Heart left ventricle (tissue), 13 donors: ENCODE results near the gene SERF2.

Source experiments
- POLR2A ChIP-seq, 2 donors: fragments of 450-650 bp; IDR thresholded peaks; one replicate each; pipeline ENCODE4 v1.6.1; 2017; ENCODE audit warnings: antibody characterized with exemption in 2 of 2, mild to moderate bottlenecking in 2 of 2, moderate library complexity in 2 of 2
- TF ChIP-seq, protein P1 (sequence below), 12 donors: fragments of 200-600 bp; sonication (generic) in 4 of 12; IDR thresholded peaks; one replicate each; pipeline versions ENCODE4 v1.5.0 to v1.8.0; 2018 to 2022; ENCODE audit warnings: antibody characterized with exemption in 12 of 12, mild to moderate bottlenecking in 5 of 12
- donor health status: ischemic (EF 13 %, LVEDD 7.1; RV severe dilation, severe dysfunction).
- donor health status: DM: no; HTN: yes; CAD: no.
- donor health status: DM: no; HTN: no; CAD: no.
- donor health status: ischemic (EF 25% LVEDD 6.9; RV normal size, moderate dysfunction).
- donor health status: ischemic (EF 25% LVEDD 5.7; RV mildly dilated, moderate dysfunction).
- donor health status: ischemic (EF 35%, LVEDD 5.7; RV mildly dilated, moderate dysfunction).
- donor health status: nonischemic (EF 11% LVEDD 7.7; RV severe dilation, severe dysfunction).
- donor health status: DM: yes; HTN: yes; CAD: no.
- donor health status: PGD.
- donor health status: ischemic (EF 29% LVEDD 5.4; RV normal size, mild dysfunction).
- donor health status: nonischemic (EF 23%, LVEDD 6.1; RV moderate dilation, normal function).

DNA sequence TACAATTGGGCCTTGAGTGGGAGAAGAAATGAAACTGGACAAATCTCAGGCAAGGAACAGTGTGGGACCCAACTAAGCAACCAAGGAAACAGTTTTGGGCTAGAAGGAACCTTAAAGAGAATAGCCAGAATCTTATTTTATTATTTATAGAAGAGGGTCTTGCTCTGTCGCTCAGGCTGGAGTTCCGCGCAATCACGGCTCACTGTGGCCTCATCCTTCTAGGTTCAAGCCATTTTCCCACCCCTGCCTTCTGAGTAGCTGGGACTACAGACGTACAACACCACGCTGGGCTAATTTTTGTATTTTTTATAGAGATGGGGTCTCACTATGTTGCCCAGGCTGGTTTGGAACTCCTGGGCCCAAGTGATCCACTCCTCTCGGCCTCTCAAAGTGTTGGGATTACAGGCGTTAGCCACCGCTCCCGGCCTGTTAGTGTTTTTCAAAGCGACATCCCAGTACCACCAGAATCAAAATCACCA is 33.9 kb downstream of the SERF2 start:
- TF ChIP-seq, protein P1, sequence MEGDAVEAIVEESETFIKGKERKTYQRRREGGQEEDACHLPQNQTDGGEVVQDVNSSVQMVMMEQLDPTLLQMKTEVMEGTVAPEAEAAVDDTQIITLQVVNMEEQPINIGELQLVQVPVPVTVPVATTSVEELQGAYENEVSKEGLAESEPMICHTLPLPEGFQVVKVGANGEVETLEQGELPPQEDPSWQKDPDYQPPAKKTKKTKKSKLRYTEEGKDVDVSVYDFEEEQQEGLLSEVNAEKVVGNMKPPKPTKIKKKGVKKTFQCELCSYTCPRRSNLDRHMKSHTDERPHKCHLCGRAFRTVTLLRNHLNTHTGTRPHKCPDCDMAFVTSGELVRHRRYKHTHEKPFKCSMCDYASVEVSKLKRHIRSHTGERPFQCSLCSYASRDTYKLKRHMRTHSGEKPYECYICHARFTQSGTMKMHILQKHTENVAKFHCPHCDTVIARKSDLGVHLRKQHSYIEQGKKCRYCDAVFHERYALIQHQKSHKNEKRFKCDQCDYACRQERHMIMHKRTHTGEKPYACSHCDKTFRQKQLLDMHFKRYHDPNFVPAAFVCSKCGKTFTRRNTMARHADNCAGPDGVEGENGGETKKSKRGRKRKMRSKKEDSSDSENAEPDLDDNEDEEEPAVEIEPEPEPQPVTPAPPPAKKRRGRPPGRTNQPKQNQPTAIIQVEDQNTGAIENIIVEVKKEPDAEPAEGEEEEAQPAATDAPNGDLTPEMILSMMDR (IDR thresholded peaks at IDR 0.05) = no peak
- no peak for TF ChIP-seq POLR2A (IDR thresholded peaks at IDR 0.05)
